ENCODE measurements around the gene PHLDB2.

Gene PHLDB2

GRCh38 chr3:111926266-111926676 lies 67.2 kb downstream of the PHLDB2 start:
- H3K4me3 ChIP-seq (ENCODE audit: low read depth, low read length): no peak overlapping the region
- no peak for TF ChIP-seq CTCF (IDR thresholded peaks at IDR 0.05; ENCODE audit: low read depth, low read length, missing control alignments)
- DNase-seq (ENCODE audit: low read depth): no peak

GRCh38 chr3:111928613-111929012 lies 69.5 kb downstream of the PHLDB2 start:
- DNase-seq (ENCODE audit: low read depth): no peak
- H3K4me3 ChIP-seq (ENCODE audit: low read depth, low read length): no peak overlapping the region
- no peak for TF ChIP-seq CTCF (IDR thresholded peaks at IDR 0.05; ENCODE audit: low read depth, low read length, missing control alignments)

GRCh38 chr3:111929484-111929883 lies 70.4 kb downstream of the PHLDB2 start:
- H3K4me3 ChIP-seq (ENCODE audit: low read depth, low read length): no peak overlapping the region
- DNase-seq (ENCODE audit: low read depth): no peak
- no peak for TF ChIP-seq CTCF (IDR thresholded peaks at IDR 0.05; ENCODE audit: low read depth, low read length, missing control alignments)

GRCh38 chr3:111932946-111933345 lies 73.9 kb downstream of the PHLDB2 start:
- H3K4me3 ChIP-seq (ENCODE audit: low read depth, low read length): no peak overlapping the region
- no peak for DNase-seq (ENCODE audit: low read depth)
- no peak for TF ChIP-seq CTCF (IDR thresholded peaks at IDR 0.05; ENCODE audit: low read depth, low read length, missing control alignments)

- TF ChIP-seq CTCF (IDR thresholded peaks at IDR 0.05; ENCODE audit: low read depth, low read length, missing control alignments): no peak
- H3K4me3 ChIP-seq (ENCODE audit: low read depth, low read length): no peak overlapping the region
- DNase-seq (ENCODE audit: low read depth): no peak
Measured at GRCh38 chr3:111936191-111936841, 77.3 kb downstream of the PHLDB2 start.

GRCh38 chr3:111936967-111937366 lies 77.9 kb downstream of the PHLDB2 start:
- H3K4me3 ChIP-seq (ENCODE audit: low read depth, low read length): no peak overlapping the region
- TF ChIP-seq CTCF (IDR thresholded peaks at IDR 0.05; ENCODE audit: low read depth, low read length, missing control alignments): no peak
- DNase-seq (ENCODE audit: low read depth): no peak

- TF ChIP-seq CTCF (IDR thresholded peaks at IDR 0.05; ENCODE audit: low read depth, low read length, missing control alignments): no peak
- no peak overlapping the region for H3K4me3 ChIP-seq (ENCODE audit: low read depth, low read length)
- DNase-seq (ENCODE audit: low read depth): no peak
Measured at GRCh38 chr3:111937871-111938270, 78.8 kb downstream of the PHLDB2 start.

All from GM12864 (cell line).